HAP-1 (cell line): ENCODE measurements around the gene TRAP1.

Experiments used
- DNase-seq, 2 experiments: peaks; one replicate each; pipeline ENCODE4 v3.0.0-alpha.2; 2016 to 2020; ENCODE audit warnings: low spot score in 2 of 2
- H3K27me3 ChIP-seq: fragments of 250-450 bp; sonication (Bioruptor Pico); 2 replicates; pipeline ENCODE4 v1.5.1; 2020; ENCODE audit warnings: low read depth, mild to moderate bottlenecking, moderate library complexity
- H3K36me3 ChIP-seq: fragments of 250-450 bp; sonication (Bioruptor Pico); replicated peaks from 2 replicates; pipeline ENCODE4 v1.5.1; 2020; ENCODE audit warnings: mild to moderate bottlenecking
- H3K4me1 ChIP-seq: fragments of 250-450 bp; sonication (Bioruptor Pico); 2 replicates; pipeline ENCODE4 v1.5.1; 2020; ENCODE audit warnings: mild to moderate bottlenecking
- H3K4me3 ChIP-seq: fragments of 250-450 bp; sonication (Bioruptor Pico); 2 replicates; pipeline ENCODE4 v1.5.1; 2020; ENCODE audit warnings: mild to moderate bottlenecking, moderate library complexity
- H3K9me3 ChIP-seq: fragments of 250-450 bp; sonication (Bioruptor Pico); 2 replicates; pipeline ENCODE4 v1.5.1; 2020; ENCODE audit warnings: mild to moderate bottlenecking, moderate library complexity
- in situ Hi-C: fragments of 300-500 bp; cut with MboI; formaldehyde crosslinking; loops from 3 replicates; pipeline ENCODE4 v1.14.3; 2020; ENCODE audit warnings: low sequenced_read_pairs, inconsistent platforms, mixed read lengths

The TRAP1 gene

DNA sequence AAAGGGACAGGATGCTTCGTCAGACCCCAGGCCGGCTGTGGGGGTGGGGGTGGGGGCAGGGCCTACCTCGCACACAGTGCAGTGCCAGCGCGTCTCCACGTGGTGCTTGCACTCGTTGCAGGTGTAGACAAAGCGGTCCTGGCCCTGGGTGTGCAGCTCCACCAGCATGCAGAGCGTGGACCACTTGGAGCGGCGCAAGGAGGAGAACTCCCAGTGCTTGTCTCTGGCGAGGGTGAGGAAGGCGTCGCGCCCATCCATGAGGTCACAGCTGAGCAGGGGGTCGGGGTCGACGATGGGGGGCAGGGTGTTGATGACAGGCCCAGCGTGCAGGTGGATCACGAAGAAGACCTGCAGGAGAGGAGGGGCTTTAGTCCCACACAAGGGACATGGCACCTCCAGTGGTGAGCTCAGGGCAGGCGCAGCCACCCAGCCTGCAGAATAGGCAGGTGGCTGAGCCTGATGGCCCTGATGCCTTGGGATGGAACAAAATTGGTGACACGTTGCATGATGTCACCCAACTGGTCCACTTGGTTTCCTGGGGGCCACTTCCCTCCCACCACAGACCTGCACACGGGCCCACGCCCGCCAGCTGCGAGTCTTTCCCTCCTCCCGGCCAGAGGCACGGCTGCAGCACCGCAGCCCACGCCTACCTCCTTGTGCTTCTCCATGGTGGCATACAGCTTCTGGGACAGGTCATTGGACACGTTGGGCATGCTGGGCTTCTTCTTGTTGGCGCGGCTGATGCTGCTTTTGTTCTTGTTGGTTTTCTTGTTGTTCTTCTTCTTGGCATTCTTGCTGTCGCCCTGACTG is 14.0 kb upstream of the TRAP1 start:
- no peak overlapping the region for H3K4me3 ChIP-seq
- peaks cover 76% of the 10 kb centered on the region for H3K36me3 ChIP-seq
- DNase-seq = no peak
- peaks cover 3% of the 10 kb centered on the region; the same call in 1 of the 2 replicates for H3K4me1 ChIP-seq
- in situ Hi-C loops = no loop called here
- no peaks in the 10 kb centered on the region for H3K9me3 ChIP-seq
- H3K27me3 ChIP-seq = no peaks in the 10 kb centered on the region

DNA sequence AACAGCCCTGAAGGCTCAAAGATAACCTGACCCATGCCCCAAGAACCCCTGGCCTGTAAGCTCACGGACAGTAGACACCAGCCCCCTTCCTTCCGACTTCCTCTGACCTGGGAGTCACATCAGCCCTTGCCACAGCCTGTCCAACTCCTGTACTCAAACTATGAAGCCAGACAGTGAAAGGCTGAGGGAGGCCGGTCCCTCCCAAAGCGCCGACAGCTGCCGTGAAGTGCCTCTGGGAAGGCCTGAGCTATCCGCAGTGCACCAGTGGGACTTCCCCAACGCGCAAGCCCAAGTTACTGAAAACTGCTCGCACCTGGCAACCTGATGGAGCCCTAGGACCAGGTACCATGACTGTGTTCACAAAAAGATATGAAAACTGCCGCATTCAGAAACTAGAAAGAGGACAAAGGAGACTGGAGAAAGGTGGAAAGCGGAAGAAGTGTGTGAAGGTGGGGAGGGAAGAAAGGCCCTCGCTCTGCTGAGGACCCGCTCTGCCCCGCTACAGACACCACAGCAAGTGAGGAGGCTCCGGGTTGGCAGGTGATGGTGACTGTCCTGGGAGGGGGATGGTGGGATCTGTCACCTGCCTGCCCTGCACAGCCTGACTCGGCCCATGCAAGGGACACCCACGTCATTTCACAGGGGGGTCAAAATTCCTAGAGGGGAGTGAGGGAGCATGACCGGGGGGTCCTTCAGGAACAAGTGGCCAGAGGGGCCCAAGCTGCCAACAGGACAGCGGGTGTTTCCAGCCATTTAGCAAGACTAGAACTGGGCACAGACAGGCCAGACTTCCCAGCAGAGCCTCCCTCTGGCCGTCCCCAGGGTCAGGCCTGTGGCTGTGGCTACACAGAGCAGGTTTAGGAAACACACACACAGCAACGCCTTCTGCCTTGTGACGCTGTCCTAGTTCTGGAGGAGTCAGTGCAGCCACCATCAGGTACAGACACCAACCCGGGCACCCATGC is 13.1 kb upstream of the TRAP1 start:
- Histone ChIP-seq H3K4me1 (peaks cover 3% of the 10 kb centered on the region; the same call in 1 of the 2 replicates), H3K27me3 (no peaks in the 10 kb centered on the region), H3K36me3 (peaks cover 67% of the 10 kb centered on the region), H3K4me3 (no peak overlapping the region), H3K9me3 (no peaks in the 10 kb centered on the region)
- DNase-seq = no peak
- in situ Hi-C loops = no loop called here

DNA sequence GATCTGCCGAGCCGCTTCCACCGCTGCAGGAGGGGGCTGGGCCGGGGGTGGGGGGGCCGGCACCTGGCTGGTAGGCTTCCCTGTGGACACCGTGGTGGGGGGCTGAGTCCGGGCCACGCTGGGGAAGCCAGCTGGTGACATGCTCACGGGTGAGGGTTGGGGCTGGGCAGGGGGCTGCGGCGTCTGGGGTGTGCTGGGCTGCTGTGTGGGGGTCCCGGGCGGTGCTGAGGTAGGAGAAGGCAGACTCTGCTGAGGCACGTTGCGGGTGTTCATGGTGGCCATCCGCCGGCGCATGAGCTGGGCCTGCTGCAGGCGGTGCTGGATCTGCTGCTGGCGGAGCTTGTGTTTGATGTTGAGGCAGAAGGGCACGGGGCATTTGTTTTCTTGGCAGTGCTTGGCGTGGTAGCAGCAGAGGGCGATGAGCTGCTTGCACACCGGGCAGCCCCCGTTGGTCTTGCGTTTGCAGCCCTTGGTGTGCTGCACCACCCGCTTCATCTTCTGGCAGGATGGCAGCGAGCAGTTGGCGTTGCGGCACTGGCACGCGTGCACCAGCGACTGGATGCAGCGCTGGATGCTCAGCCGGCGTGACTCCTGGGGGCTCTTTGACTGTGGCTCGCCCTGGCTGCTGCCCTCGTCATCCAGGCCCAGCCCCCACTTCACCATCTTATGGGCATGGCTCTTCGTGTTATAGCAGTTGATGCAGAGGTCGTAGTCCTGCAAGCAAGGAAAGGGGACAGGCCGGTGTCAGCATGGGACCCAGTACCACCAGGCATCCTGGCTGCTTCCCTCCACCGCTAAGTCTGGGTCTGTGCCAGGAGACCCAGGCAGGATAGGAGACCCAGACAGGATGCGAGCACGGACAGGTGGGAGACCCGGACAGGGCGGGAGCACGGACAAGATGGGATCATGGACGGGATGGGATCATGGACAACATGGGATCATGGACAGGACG is 12.1 kb upstream of the TRAP1 start:
- DNase-seq = no peak
- in situ Hi-C loops = no loop called here
- Histone ChIP-seq H3K9me3 (no peaks in the 10 kb centered on the region), H3K36me3 (peaks cover 57% of the 10 kb centered on the region), H3K4me1 (peaks cover 3% of the 10 kb centered on the region; the same call in 1 of the 2 replicates), H3K27me3 (no peaks in the 10 kb centered on the region), H3K4me3 (no peak overlapping the region)

DNA sequence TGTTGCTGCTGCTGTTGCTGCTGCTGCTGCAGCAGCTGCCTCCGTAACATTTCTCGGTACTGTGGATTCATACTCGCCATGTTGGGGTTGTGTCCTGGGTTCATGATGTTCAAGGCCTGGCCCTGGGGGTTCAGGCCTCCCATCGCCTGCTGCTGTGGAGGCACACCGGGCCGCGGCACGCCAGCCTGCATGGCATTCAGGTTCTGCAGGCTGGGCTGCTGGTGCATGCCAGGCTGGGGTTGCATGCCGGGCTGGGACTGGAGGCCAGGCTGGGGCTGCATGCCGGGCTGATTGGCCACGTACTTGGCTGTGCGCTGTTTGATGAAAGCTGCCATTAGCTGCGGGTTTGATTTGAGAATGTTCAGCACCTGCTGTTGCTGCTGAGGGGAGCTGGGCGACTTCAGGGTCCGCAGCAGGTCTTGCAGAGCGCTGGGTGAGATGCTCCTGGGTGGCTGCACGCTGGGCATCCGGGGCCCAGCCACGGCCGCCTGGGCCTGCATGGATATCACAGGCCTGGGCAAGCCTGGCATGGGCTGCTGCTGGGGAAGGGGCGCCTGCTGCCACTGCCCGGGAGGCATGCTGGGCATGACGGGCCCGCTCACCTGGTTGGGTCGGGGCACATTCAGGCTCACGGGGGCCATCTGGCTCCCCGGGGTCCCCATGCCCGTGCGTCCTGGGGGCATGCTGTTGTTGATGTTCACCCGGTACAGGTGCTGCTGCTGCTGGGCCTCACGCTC is 11.3 kb upstream of the TRAP1 start:
- in situ Hi-C loops = no loop called here

GRCh38 chr16:3727806-3728381 is 10.6 kb upstream of the TRAP1 start:
- Histone ChIP-seq H3K27me3 (no peaks in the 10 kb centered on the region), H3K36me3 (peaks cover 49% of the 10 kb centered on the region), H3K9me3 (no peaks in the 10 kb centered on the region), H3K4me3 (no peak overlapping the region), H3K4me1 (peaks cover 3% of the 10 kb centered on the region; the same call in 1 of the 2 replicates)
- in situ Hi-C loops = no loop called here
- no peak for DNase-seq

More for the DNA sequence above, 11.3 kb upstream of the TRAP1 start:
- Histone ChIP-seq H3K36me3 (peaks cover 49% of the 10 kb centered on the region), H3K9me3 (no peaks in the 10 kb centered on the region), H3K4me1 (peaks cover 3% of the 10 kb centered on the region; the same call in 1 of the 2 replicates), H3K27me3 (no peaks in the 10 kb centered on the region), H3K4me3 (no peak overlapping the region)
- DNase-seq = no peak

GRCh38 chr16:3726021-3726687 is 8.8 kb upstream of the TRAP1 start:
- no peak overlapping the region for H3K4me3 ChIP-seq
- no peak for DNase-seq
- H3K36me3 ChIP-seq = peaks cover 41% of the 10 kb centered on the region
- peaks cover 3% of the 10 kb centered on the region; the same call in 1 of the 2 replicates for H3K4me1 ChIP-seq
- in situ Hi-C loops = no loop called here
- H3K27me3 ChIP-seq = no peaks in the 10 kb centered on the region
- no peaks in the 10 kb centered on the region for H3K9me3 ChIP-seq

GRCh38 chr16:3725276-3725675 is 8.0 kb upstream of the TRAP1 start:
- in situ Hi-C loops = no loop called here
- Histone ChIP-seq H3K36me3 (peaks cover 32% of the 10 kb centered on the region), H3K27me3 (no peaks in the 10 kb centered on the region), H3K4me1 (peaks cover 3% of the 10 kb centered on the region; the same call in 1 of the 2 replicates), H3K4me3 (no peak overlapping the region), H3K9me3 (no peaks in the 10 kb centered on the region)
- DNase-seq = no peak

GRCh38 chr16:3722508-3722907 is 5.2 kb upstream of the TRAP1 start:
- peaks cover 7% of the 10 kb centered on the region for H3K36me3 ChIP-seq
- peaks cover 10% of the 10 kb centered on the region for H3K4me1 ChIP-seq
- DNase-seq = no peak
- in situ Hi-C loops = no loop called here
- H3K27me3 ChIP-seq = no peaks in the 10 kb centered on the region
- no peaks in the 10 kb centered on the region; the same call in 1 of the 2 replicates for H3K9me3 ChIP-seq
- no peak overlapping the region for H3K4me3 ChIP-seq

GRCh38 chr16:3720418-3720817 is 3.1 kb upstream of the TRAP1 start:
- Histone ChIP-seq H3K4me1 (peaks cover 10% of the 10 kb centered on the region), H3K27me3 (no peaks in the 10 kb centered on the region), H3K36me3 (peaks cover 4% of the 10 kb centered on the region), H3K4me3 (no peak overlapping the region), H3K9me3 (no peaks in the 10 kb centered on the region; the same call in 1 of the 2 replicates)
- in situ Hi-C loops = no loop called here
- no peak for DNase-seq

GRCh38 chr16:3718628-3719027 is 1.3 kb upstream of the TRAP1 start:
- in situ Hi-C loops = no loop called here
- peaks cover 19% of the 10 kb centered on the region for H3K36me3 ChIP-seq
- H3K4me1 ChIP-seq = peaks cover 10% of the 10 kb centered on the region
- H3K27me3 ChIP-seq = no peaks in the 10 kb centered on the region
- H3K9me3 ChIP-seq = no peaks in the 10 kb centered on the region; the same call in 1 of the 2 replicates
- no peak for DNase-seq
- no peak overlapping the region for H3K4me3 ChIP-seq

DNA sequence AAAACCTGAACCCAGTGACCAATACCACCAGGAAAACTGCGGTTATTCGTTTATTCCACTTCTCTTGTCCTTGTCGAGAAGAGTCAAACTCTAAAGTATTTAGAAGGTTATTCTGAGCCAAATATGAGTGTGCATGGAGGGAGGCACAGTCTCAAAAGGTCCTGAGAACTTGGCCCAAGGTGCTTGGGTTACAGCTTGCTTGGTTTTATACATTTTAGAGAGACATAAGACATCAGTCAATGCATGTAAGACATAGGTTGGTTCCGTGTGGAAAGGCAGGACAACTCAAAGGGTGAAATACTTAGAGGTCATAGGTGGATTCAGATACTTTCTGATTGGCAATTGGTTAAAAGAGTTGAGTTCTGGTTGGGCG is 681 bp upstream of the TRAP1 start:
- Histone ChIP-seq H3K27me3 (no peaks in the 10 kb centered on the region), H3K36me3 (peaks cover 25% of the 10 kb centered on the region), H3K9me3 (no peaks in the 10 kb centered on the region; the same call in 1 of the 2 replicates), H3K4me3 (peak overlapping the region; percentile 97), H3K4me1 (peaks cover 12% of the 10 kb centered on the region)
- in situ Hi-C loops = no loop called here
- DNase-seq = no peak

- Histone ChIP-seq H3K27me3 (no peaks in the 10 kb centered on the region), H3K4me3 (peak overlapping the region; percentile 97), H3K9me3 (no peaks in the 10 kb centered on the region; the same call in 1 of the 2 replicates), H3K4me1 (peaks cover 24% of the 10 kb centered on the region), H3K36me3 (peaks cover 30% of the 10 kb centered on the region)
- DNase-seq = peak in 1 of 2 experiments; percentile 64
- in situ Hi-C loops = no loop called here
Observed at GRCh38 chr16:3716831-3717234, 491 bp downstream of the TRAP1 start.
